Panc1 (cell line): Measurements from ENCODE around the gene C1QL2. TPM values are rescaled to one million over a fixed set of nuclear protein-coding genes. Genes with fewer than 3 reads are reported as not detected.

Experiments
- ATAC-seq: fragments of 200-7000 bp; cut with Tn5 transposase; 2 replicates; pipeline ENCODE4 v1.9.1; 2020; ENCODE audit warnings: mild to moderate bottlenecking, moderate library complexity
- BruUV-seq: library from RNA; stranded (reverse); fragments of 400-500 nt; replicated peaks from 2 replicates; lab custom pipeline; 2021; lab: Mats Ljungman, UMichigan
- CTCF ChIA-PET: fragments of 300-600 bp; sonication (Branson Sonifier 250); formaldehyde crosslinking; loops from one replicate; lab custom pipeline; 2022; ENCODE audit warnings: antibody characterized with exemption; lab: Charles Lee
- POLR2A ChIA-PET: fragments of 300-600 bp; sonication (Branson Sonifier 250); formaldehyde crosslinking; loops from one replicate; lab custom pipeline; 2022; ENCODE audit warnings: antibody characterized with exemption; lab: Charles Lee
- DNase-seq: peaks from one replicate; pipeline ENCODE4 v3.0.0-alpha.2; 2010; ENCODE audit warnings: low read depth, low spot score
- H3K27ac ChIP-seq: 2 replicates; pipeline ENCODE4 v1.5.1; 2011; ENCODE audit warnings: mild to moderate bottlenecking, low read length, inconsistent platforms
- H3K27me3 ChIP-seq: fragments of 200-500 bp; sonication (Bioruptor generic); 2 replicates; pipeline ENCODE4 v1.6.0; 2014; ENCODE audit warnings: low read length, inconsistent platforms; ENCODE audit not compliant: control insufficient read depth, insufficient read depth
- H3K36me3 ChIP-seq: fragments of 200-500 bp; sonication (Bioruptor generic); 2 replicates; pipeline ENCODE4 v1.5.1; 2014; ENCODE audit warnings: inconsistent platforms, mild to moderate bottlenecking, low read length, moderate library complexity; ENCODE audit not compliant: control insufficient read depth, insufficient read depth
- H3K4me1 ChIP-seq: 2 replicates; pipeline ENCODE4 v1.5.1; 2011; ENCODE audit warnings: inconsistent platforms, mild to moderate bottlenecking, low read length, moderate library complexity; ENCODE audit not compliant: control insufficient read depth, insufficient read depth
- H3K4me3 ChIP-seq, 2 experiments: 2 replicates each; pipeline ENCODE4 v1.5.1; 2011 to 2012; ENCODE audit warnings: low read depth in 2 of 2, low read length in 2 of 2, mild to moderate bottlenecking in 2 of 2, inconsistent platforms in 1 of 2, moderate library complexity in 1 of 2
- H3K9me3 ChIP-seq: fragments of 200-500 bp; sonication (Bioruptor generic); 2 replicates; pipeline ENCODE4 v1.5.1; 2014; ENCODE audit warnings: low read depth, mild to moderate bottlenecking, inconsistent platforms, low read length, moderate library complexity; ENCODE audit not compliant: control insufficient read depth, insufficient read depth
- POLR2AphosphoS5 ChIP-seq: IDR thresholded peaks from 2 replicates; pipeline ENCODE4 v1.6.1; 2012; ENCODE audit warnings: mild to moderate bottlenecking, low read depth, low read length, moderate library complexity
- SIN3A ChIP-seq: IDR thresholded peaks from 2 replicates; pipeline ENCODE4 v1.6.1; 2012; ENCODE audit warnings: low read depth, mild to moderate bottlenecking, low read length, moderate library complexity, borderline replicate concordance; ENCODE audit not compliant: insufficient read depth
- TCF7L2 ChIP-seq: IDR thresholded peaks from 2 replicates; pipeline ENCODE4 v1.6.1; 2011; ENCODE audit warnings: mild to moderate bottlenecking, low read depth, low read length, inconsistent platforms
- in situ Hi-C: cut with HindIII; loops from 2 replicates; pipeline ENCODE4 v1.10.0; 2016; ENCODE audit warnings: low sequenced_read_pairs, low pct_unique_long_range_greater_than_20kb
- intact Hi-C: fragments of 100-400 bp; cut with micrococcal nuclease; formaldehyde crosslinking; loops from one replicate; pipeline ENCODE4 v1.10.0; 2022; ENCODE audit not compliant: unreplicated experiment
- total RNA-seq: library from RNA; stranded (reverse); gene quantifications from one replicate; pipeline ENCODE4 v1.2.1, GENCODE V29; 2021; ENCODE audit not compliant: unreplicated experiment
- TF ChIP-seq, protein P1 (sequence below): fragments of 450-650 bp; IDR thresholded peaks from 2 replicates; pipeline ENCODE4 v1.5.1; 2017; ENCODE audit warnings: mild to moderate bottlenecking
- TF ChIP-seq, protein P2 (sequence below), 2 experiments: IDR thresholded peaks; 2 replicates each; pipeline ENCODE4 v1.6.1; 2011 to 2012; ENCODE audit warnings: low read depth in 2 of 2, control low read depth in 1 of 2, low read length in 1 of 2, mild to moderate bottlenecking in 1 of 2, moderate library complexity in 1 of 2; ENCODE audit not compliant: insufficient read depth in 1 of 2

C1QL2 gene
- total RNA-seq, 1 experiment from 2014 or later, result not detected

- ChIA-PET POLR2A (no interaction called here), CTCF (no interaction called here)
- Histone ChIP-seq H3K4me1 (no peaks in the 10 kb centered on the region), H3K27me3 (no peaks in the 10 kb centered on the region), H3K27ac (no peak overlapping the region), H3K36me3 (no peaks in the 10 kb centered on the region), H3K9me3 (no peaks in the 10 kb centered on the region), H3K4me3 (no peak overlapping the region)
- TF ChIP-seq SIN3A, result no peak
- TF ChIP-seq, protein P1, sequence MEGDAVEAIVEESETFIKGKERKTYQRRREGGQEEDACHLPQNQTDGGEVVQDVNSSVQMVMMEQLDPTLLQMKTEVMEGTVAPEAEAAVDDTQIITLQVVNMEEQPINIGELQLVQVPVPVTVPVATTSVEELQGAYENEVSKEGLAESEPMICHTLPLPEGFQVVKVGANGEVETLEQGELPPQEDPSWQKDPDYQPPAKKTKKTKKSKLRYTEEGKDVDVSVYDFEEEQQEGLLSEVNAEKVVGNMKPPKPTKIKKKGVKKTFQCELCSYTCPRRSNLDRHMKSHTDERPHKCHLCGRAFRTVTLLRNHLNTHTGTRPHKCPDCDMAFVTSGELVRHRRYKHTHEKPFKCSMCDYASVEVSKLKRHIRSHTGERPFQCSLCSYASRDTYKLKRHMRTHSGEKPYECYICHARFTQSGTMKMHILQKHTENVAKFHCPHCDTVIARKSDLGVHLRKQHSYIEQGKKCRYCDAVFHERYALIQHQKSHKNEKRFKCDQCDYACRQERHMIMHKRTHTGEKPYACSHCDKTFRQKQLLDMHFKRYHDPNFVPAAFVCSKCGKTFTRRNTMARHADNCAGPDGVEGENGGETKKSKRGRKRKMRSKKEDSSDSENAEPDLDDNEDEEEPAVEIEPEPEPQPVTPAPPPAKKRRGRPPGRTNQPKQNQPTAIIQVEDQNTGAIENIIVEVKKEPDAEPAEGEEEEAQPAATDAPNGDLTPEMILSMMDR, result no peak
- TF ChIP-seq TCF7L2, result no peak
- TF ChIP-seq POLR2AphosphoS5, result no peak
- TF ChIP-seq, protein P2, sequence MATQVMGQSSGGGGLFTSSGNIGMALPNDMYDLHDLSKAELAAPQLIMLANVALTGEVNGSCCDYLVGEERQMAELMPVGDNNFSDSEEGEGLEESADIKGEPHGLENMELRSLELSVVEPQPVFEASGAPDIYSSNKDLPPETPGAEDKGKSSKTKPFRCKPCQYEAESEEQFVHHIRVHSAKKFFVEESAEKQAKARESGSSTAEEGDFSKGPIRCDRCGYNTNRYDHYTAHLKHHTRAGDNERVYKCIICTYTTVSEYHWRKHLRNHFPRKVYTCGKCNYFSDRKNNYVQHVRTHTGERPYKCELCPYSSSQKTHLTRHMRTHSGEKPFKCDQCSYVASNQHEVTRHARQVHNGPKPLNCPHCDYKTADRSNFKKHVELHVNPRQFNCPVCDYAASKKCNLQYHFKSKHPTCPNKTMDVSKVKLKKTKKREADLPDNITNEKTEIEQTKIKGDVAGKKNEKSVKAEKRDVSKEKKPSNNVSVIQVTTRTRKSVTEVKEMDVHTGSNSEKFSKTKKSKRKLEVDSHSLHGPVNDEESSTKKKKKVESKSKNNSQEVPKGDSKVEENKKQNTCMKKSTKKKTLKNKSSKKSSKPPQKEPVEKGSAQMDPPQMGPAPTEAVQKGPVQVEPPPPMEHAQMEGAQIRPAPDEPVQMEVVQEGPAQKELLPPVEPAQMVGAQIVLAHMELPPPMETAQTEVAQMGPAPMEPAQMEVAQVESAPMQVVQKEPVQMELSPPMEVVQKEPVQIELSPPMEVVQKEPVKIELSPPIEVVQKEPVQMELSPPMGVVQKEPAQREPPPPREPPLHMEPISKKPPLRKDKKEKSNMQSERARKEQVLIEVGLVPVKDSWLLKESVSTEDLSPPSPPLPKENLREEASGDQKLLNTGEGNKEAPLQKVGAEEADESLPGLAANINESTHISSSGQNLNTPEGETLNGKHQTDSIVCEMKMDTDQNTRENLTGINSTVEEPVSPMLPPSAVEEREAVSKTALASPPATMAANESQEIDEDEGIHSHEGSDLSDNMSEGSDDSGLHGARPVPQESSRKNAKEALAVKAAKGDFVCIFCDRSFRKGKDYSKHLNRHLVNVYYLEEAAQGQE (IDR thresholded peaks at IDR 0.05; ENCODE audit: insufficient read depth in 1 of 2, low read depth in 2 of 2, low read length in 1 of 2), result no peak
- DNase-seq (no peak), ATAC-seq (no peak)
- BruUV-seq, result no TSS peak
- in situ Hi-C loops, result no loop called here
- intact Hi-C loops, result no loop called here
Measured at GRCh38 chr2:119180892-119181291, 22.3 kb upstream of the C1QL2 start.

GRCh38 chr2:119179991-119180390 lies 21.4 kb upstream of the C1QL2 start:
- no TSS peak for BruUV-seq
- Histone ChIP-seq H3K4me3 (no peak overlapping the region), H3K27me3 (no peaks in the 10 kb centered on the region), H3K4me1 (no peaks in the 10 kb centered on the region), H3K36me3 (no peaks in the 10 kb centered on the region), H3K9me3 (no peaks in the 10 kb centered on the region), H3K27ac (no peak overlapping the region)
- TF ChIP-seq, protein P2 (IDR thresholded peaks at IDR 0.05; ENCODE audit: insufficient read depth in 1 of 2, low read depth in 2 of 2, low read length in 1 of 2), result no peak
- TF ChIP-seq SIN3A (no peak), TCF7L2 (no peak), POLR2AphosphoS5 (no peak)
- TF ChIP-seq, protein P1, result no peak
- in situ Hi-C loops, result no loop called here
- CTCF ChIA-PET, result no interaction called here
- POLR2A ChIA-PET, result no interaction called here
- no peak for ATAC-seq
- DNase-seq, result no peak
- intact Hi-C loops, result no loop called here
